ENCODE data around the gene CIB4. TPM values are rescaled to one million over a fixed set of nuclear protein-coding genes. Genes with fewer than 3 reads are reported as not detected.
"Not testable (repeated sequence)": the region's sequence is repeated elsewhere in the genome, so short reads cannot be mapped to it uniquely, and the experiment has no call there.

Gene CIB4
- polyA plus RNA-seq, 3 donors from 2014 or later = not detected

DNA sequence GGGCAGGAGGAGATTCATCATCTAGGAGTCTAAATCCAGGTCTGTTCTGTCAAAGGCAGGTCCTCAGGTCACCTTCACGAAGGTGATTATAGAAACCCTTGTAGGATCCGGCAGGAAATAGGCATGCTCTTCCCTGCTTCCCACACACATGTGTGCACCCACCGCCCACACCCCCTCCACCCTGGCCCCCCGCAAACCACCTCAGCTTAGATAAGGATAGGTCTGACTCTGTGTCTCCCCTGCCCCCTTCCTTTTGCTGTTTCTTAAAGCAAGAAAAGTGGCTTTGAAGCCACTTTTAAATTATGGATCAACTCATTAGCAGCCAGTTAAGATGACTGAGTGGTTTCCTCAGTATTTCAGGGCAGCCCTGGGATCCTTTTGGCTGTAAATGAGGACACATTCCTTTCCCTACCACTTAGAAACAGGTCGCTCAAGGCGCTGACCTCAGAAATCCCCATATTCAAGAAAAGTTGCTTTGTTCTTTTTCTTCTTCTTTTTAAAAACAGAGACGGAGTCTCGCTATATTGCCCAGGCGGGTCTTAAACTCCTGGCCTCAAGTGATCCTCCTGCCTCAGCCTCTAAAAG is 14.5 kb upstream of the CIB4 start:
- Mint-ChIP-seq H3K36me3 (peaks cover 0 to 4% (median 0%) of the 10 kb centered on the region in 3 donors), H3K27me3 (ENCODE audit: low read depth in 3 of 3) (peaks cover 5 to 15% (median 8%) of the 10 kb centered on the region in 3 donors), H3K27ac (no peak overlapping the region), H3K4me1 (no peaks in the 10 kb centered on the region), H3K9me3 (peaks cover 4 to 18% (median 10%) of the 10 kb centered on the region in 6 donors), H3K4me3 (no peak overlapping the region)
- DNase-seq = no peak

DNA sequence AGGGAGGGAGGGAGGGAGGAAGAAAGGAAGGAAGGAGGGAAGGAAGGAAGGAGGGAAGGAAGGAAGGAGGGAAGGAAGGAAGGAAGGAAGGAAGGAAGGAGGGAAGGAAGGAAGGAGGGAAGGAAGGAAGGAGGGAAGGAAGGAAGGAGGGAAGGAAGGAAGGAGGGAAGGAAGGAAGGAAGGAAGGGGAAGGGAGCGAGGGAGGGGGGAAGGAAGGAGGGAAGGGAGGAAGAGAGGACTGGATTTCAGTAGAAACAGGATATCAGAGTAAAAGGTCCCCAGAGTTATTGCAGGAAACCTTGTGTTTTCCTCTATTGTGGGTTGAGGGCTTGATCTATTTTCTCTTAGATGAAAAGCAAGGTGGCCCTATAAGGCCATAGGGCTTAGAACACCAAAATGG is 14.0 kb upstream of the CIB4 start:
- H3K36me3 Mint-ChIP-seq, H3K4me1 Mint-ChIP-seq, DNase-seq, H3K4me3 Mint-ChIP-seq, H3K27ac Mint-ChIP-seq: not testable (repeated sequence)
- Mint-ChIP-seq H3K9me3 (peaks cover 4 to 12% (median 5%) of the 10 kb centered on the region in 6 donors), H3K27me3 (ENCODE audit: low read depth in 3 of 3) (peaks cover 5 to 19% (median 8%) of the 10 kb centered on the region in 3 donors)

- H3K4me3 Mint-ChIP-seq = no peak overlapping the region
- H3K27me3 Mint-ChIP-seq (ENCODE audit: low read depth in 3 of 3) = peaks cover 5 to 21% (median 6%) of the 10 kb centered on the region in 3 donors
- no peaks in the 10 kb centered on the region for H3K36me3 Mint-ChIP-seq
- peaks cover 0 to 2% (median 0%) of the 10 kb centered on the region in 6 donors for H3K9me3 Mint-ChIP-seq
- no peaks in the 10 kb centered on the region for H3K4me1 Mint-ChIP-seq
- no peak overlapping the region for H3K27ac Mint-ChIP-seq
- DNase-seq = no peak
Observed at GRCh38 chr2:26654061-26654340, 12.8 kb upstream of the CIB4 start.

DNA sequence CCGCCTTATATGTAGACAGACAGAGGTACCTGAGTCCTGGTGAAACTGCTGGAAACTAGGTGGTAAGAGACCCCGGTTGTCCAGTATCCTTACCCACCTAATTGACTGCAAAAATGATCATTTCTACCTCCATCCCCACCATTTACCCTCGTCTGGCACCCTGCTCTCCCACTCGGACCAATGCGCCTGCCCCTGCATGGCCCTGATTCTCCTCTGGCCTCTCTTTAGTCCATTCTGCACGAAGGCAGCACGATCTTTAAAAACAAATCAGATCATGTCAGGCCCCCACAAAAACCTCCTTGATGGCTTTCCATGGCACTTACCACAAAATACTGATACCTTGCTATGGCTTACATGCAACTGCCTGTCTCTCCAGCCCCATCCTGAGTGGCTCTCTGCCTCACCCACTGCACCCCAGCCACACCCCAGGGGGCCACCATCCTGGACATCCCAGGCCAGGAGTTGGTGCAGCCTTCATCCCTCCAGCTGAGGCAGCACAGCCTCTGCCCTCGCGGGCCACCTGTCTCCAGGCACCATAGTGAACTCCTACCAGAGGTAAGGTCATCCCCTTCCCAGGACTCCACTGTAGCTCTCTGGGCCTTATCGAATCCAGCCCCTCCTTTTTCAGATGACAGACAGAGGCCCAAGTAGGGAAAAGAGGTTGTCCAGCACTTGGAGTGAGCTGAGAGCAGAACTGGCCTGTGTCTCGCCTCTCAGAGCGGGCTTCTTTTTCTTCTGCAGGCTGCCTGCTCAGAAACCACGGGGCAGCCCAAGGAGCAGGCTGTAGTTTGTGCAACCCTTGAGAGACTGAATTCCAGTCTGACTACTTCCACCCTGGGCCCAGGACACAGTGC is 12.3 kb upstream of the CIB4 start:
- Mint-ChIP-seq H3K9me3 (peaks cover 0 to 2% (median 0%) of the 10 kb centered on the region in 6 donors), H3K27ac (peak overlapping the region in 1 of 6 donors; percentile 24), H3K36me3 (no peaks in the 10 kb centered on the region), H3K4me3 (no peak overlapping the region), H3K4me1 (no peaks in the 10 kb centered on the region), H3K27me3 (ENCODE audit: low read depth in 3 of 3) (peaks cover 5 to 21% (median 7%) of the 10 kb centered on the region in 3 donors)
- DNase-seq = no peak

- peaks cover 5 to 13% (median 7%) of the 10 kb centered on the region in 3 donors for H3K27me3 Mint-ChIP-seq (ENCODE audit: low read depth in 3 of 3)
Observed at GRCh38 chr2:26652361-26653041, 11.3 kb upstream of the CIB4 start.

GRCh38 chr2:26651799-26652198 is 10.6 kb upstream of the CIB4 start:
- Mint-ChIP-seq H3K27ac (no peak overlapping the region), H3K36me3 (no peaks in the 10 kb centered on the region), H3K4me1 (no peaks in the 10 kb centered on the region), H3K4me3 (no peak overlapping the region), H3K27me3 (ENCODE audit: low read depth in 3 of 3) (peaks cover 5 to 14% (median 7%) of the 10 kb centered on the region in 3 donors), H3K9me3 (peaks cover 0 to 2% (median 0%) of the 10 kb centered on the region in 6 donors)
- DNase-seq = no peak

More at GRCh38 chr2:26652361-26653041, 11.3 kb upstream of the CIB4 start:
- Mint-ChIP-seq H3K4me1 (no peaks in the 10 kb centered on the region), H3K4me3 (no peak overlapping the region), H3K9me3 (peaks cover 0 to 2% (median 0%) of the 10 kb centered on the region in 6 donors), H3K27ac (peak overlapping the region in 2 of 6 donors; percentile 4 to 27), H3K36me3 (no peaks in the 10 kb centered on the region)
- no peak for DNase-seq

DNA sequence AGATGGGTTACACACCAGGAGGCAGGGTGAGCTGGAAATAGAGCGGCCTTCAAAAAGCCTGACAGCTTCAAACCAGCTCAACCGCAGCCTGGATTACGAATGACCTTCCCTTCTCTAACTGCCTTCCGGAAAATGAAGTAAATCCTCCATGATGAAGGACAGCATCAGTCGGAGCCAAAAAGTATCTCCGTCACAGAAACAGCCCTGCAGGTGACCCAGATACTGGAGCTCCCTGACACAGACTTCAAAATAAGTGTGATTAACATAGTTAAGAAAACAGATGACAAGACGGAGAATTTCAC is 10.3 kb upstream of the CIB4 start:
- DNase-seq = no peak
- H3K27ac Mint-ChIP-seq = no peak overlapping the region
- no peak overlapping the region for H3K4me3 Mint-ChIP-seq

DNA sequence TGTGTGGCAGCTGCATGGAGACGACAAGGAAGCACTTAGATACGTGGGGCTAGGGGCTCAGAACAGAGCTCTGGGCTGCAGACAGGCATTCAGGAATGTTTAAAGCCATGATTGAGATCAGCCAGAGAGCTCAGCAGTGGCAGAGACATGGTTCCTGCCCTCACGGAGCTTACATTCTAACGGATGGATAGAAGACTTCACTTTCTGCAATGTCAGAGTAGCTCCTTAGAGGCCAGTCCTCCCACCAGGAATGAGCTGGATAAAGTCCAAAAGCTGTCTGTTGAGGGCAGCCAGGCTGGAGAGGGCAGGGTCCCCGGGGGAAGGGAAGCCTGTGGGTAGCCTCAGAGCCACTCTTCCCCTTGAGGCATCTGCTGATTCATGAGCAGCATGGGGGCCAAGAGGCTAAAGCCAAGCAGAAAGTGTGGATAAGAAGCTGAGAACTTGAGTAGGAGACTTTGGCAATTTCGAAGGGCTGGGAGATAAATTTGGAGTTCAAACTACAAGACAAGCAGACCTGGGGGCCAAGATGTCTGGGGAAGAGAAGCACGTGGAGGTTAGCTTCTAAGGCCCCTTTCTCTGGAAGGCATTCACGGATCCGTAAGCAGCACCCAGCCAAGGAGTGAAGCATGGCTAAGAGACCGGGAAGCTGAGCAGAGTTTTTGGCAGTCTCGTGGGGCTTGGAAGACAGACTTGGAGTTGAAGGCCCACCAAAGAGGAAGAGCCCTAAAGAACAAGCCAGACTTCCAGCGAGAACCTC is 9.7 kb upstream of the CIB4 start:
- Mint-ChIP-seq H3K4me3 (no peak overlapping the region), H3K9me3 (peaks cover 0 to 2% (median 0%) of the 10 kb centered on the region in 6 donors), H3K27ac (no peak overlapping the region), H3K36me3 (no peaks in the 10 kb centered on the region), H3K4me1 (no peaks in the 10 kb centered on the region), H3K27me3 (ENCODE audit: low read depth in 3 of 3) (peaks cover 5 to 13% (median 7%) of the 10 kb centered on the region in 3 donors)
- no peak for DNase-seq

More for the DNA sequence above, 10.3 kb upstream of the CIB4 start:
- Mint-ChIP-seq H3K9me3 (peaks cover 0 to 2% (median 0%) of the 10 kb centered on the region in 6 donors), H3K4me1 (no peaks in the 10 kb centered on the region), H3K27me3 (ENCODE audit: low read depth in 3 of 3) (peaks cover 5 to 13% (median 7%) of the 10 kb centered on the region in 3 donors), H3K36me3 (no peaks in the 10 kb centered on the region)

- H3K27ac Mint-ChIP-seq = no peak overlapping the region
- DNase-seq = no peak
- H3K27me3 Mint-ChIP-seq (ENCODE audit: low read depth in 3 of 3) = peaks cover 5 to 13% (median 7%) of the 10 kb centered on the region in 3 donors
- no peaks in the 10 kb centered on the region for H3K4me1 Mint-ChIP-seq
- H3K4me3 Mint-ChIP-seq = no peak overlapping the region
- H3K36me3 Mint-ChIP-seq = no peaks in the 10 kb centered on the region
- peaks cover 0 to 2% (median 0%) of the 10 kb centered on the region in 6 donors for H3K9me3 Mint-ChIP-seq
Observed at GRCh38 chr2:26649992-26650712, 9.0 kb upstream of the CIB4 start.

DNA sequence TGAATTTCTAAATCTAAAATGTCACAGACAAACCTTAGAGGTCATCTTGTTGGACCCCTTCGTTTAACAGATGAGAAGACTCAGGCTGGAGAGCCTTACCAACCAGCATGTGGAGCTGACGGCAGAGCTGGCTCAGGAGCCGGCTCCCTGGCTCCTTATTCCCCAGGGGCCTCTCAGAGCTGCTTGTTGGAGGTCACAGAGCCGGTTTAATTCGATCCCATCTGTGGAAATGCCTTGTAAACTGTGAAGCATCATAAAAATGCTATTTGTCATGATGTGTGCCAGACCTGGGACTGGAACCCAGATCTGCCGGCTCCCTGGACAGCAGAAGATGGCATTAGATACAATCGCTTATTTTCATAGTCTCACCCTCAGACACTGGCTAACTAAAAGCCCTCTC is 8.2 kb upstream of the CIB4 start:
- peaks cover 5 to 15% (median 7%) of the 10 kb centered on the region in 3 donors for H3K27me3 Mint-ChIP-seq (ENCODE audit: low read depth in 3 of 3)
- DNase-seq = no peak
- H3K27ac Mint-ChIP-seq = no peak overlapping the region
- H3K4me3 Mint-ChIP-seq = no peak overlapping the region
- H3K36me3 Mint-ChIP-seq = no peaks in the 10 kb centered on the region
- H3K9me3 Mint-ChIP-seq = peaks cover 0 to 2% (median 0%) of the 10 kb centered on the region in 6 donors
- peaks cover 0 to 3% of the 10 kb centered on the region in 2 donors for H3K4me1 Mint-ChIP-seq

DNA sequence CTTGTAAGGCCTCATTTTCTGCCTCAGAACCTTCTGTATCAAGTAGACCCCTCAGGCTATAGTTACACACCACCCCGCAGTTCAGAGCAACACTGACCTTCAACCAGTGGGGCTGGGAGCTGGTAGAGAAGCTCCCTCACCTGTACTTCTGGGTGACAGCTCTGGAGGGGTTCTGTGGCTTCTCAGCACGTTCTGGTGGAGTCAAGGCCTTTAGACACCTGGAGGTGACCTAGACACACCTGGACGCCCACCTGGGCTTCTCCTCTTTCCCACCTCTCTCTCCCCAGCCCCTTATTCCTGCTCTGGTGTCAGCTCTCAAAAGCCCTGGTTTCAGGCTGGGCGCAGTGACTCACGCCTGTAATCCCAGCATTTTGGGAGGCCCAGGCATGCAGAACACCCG is 7.3 kb upstream of the CIB4 start:
- H3K27ac Mint-ChIP-seq = no peak overlapping the region
- no peak for DNase-seq
- no peaks in the 10 kb centered on the region for H3K36me3 Mint-ChIP-seq
- peaks cover 0 to 2% (median 0%) of the 10 kb centered on the region in 6 donors for H3K9me3 Mint-ChIP-seq
- peaks cover 6 to 16% (median 7%) of the 10 kb centered on the region in 3 donors for H3K27me3 Mint-ChIP-seq (ENCODE audit: low read depth in 3 of 3)
- peaks cover 0 to 8% of the 10 kb centered on the region in 2 donors for H3K4me1 Mint-ChIP-seq
- no peak overlapping the region for H3K4me3 Mint-ChIP-seq

DNA sequence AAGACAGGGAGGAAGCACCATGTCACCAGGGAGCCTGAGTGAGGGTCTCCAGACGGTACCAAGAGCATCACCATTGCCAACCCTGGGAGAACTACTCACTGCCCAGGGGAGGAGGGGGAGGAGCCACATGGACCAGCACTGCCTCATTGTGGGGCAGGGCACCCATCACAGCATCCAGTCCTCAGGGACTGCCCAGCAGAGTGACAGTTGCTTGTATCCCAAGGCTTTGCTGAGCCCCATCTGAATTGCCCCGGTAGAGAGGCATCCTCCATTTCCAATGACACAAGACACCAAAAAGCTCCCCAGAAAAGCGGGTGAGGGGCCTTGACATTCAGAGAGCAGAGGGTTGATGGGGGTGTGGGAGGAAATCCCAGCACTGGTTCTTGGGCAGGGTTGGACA is 6.8 kb upstream of the CIB4 start:
- H3K27me3 Mint-ChIP-seq (ENCODE audit: low read depth in 3 of 3) = peaks cover 5 to 16% (median 7%) of the 10 kb centered on the region in 3 donors
- no peaks in the 10 kb centered on the region for H3K36me3 Mint-ChIP-seq
- no peak overlapping the region for H3K4me3 Mint-ChIP-seq
- no peak overlapping the region for H3K27ac Mint-ChIP-seq
- DNase-seq = no peak
- H3K4me1 Mint-ChIP-seq = peaks cover 0 to 8% of the 10 kb centered on the region in 2 donors
- H3K9me3 Mint-ChIP-seq = peaks cover 0 to 2% (median 0%) of the 10 kb centered on the region in 6 donors

Data from immature natural killer cell (primary cell).